Smooth muscle cell of the brain vasculature (primary cell): ENCODE measurements around the gene CFAP53.
"Not testable (repeated sequence)": the region's sequence is repeated elsewhere in the genome, so short reads cannot be mapped to it uniquely, and the experiment has no call there.

Source experiments
- DNase-seq: peaks from one replicate; pipeline ENCODE4 v3.0.0-alpha.2; 2012; ENCODE audit warnings: low read depth, low spot score

Gene CFAP53

DNA sequence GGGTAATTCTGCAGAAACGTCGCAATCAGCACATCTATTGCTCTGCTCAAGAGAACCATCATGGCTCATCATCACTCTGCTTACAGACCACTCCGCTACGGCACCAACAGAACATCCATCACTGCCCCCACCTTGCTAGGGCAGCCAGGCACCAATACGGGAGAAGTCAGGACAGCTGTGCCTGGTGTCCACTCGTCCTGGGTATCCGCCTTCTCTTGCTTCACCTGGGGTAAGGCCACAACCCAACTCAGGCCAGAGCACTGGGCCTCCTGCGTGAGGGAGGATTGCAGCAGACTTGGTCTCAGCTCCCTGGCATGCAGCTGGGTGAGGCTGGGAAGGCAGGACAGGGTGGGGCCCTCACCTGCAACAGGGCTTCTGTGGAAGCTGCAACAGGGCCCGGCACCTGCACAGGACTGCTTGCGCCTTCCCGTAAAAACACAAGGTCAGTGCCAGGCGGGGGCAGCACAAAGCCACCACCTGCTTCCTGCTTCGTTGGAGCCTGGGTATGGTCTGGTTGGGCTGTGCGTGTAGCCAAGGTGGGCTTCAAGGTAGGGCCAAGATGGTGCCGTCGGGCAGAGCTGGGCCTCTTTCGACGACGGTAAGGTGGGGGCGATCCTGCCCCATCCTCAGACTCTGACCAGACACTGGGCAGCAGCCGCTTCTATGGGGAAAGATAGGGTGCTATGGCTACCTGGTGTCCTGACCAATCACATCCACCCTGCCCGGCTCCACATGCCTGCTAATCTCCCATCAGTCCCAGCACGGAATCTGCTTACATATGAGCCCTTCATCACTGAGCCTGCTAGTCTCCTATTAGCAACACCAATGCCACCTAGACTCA lies 7.1 kb upstream of the CFAP53 start:
- no peak for DNase-seq

DNA sequence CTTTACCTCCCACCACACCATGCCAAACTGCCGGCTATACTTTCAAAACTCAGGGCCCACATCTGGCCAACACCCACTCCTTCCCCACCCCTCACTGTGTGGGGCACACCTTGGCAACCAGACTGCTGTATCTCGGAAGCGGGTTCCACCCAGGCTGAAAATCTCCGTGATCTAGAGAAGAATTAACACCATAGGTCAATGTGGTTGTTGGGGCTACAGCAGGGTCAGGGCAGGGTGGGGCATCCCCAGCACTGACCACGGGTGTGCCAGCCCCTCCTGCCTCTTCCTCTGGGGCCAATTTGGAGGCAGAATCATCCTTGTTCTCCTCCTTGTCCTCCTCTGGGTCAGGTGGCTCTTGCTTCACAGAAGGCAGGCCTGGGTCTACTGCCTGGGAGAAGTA lies 6.3 kb upstream of the CFAP53 start:
- DNase-seq = no peak

DNA sequence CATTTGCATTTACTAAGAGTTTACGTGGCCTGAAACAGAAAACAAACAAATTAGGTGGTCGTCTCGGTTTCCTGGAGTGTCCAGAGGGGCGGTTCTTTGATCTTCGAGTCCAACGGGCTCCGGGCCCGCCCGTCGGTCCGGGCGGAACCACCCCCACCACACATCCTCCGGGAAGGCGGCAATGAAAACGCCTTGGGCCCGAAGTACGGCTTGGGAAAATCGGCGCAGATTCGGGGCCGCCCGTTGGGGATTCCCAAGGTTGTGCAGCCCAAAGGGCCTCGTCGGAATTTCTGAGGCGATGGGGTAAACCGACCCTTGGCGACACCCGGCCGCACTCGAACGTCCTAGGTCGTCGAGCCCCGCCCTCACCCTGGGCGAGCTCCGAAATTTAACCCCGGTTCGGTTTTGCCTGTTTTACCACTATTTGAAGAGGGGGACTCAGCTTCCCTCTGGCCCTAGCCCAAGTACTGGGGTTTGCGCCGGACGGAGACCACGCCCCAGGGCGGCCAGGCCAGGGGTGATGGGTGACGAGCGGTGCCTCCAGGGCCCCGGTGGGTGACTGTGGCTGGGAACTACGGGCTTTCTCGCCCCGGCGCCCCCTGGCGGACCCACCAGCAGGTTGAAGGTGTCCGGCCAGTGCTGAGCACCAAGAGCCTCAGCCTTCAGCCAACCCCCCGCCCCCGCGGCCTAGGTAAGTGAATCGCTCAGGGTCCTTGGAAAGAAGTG lies 1.9 kb upstream of the CFAP53 start:
- no peak for DNase-seq

DNA sequence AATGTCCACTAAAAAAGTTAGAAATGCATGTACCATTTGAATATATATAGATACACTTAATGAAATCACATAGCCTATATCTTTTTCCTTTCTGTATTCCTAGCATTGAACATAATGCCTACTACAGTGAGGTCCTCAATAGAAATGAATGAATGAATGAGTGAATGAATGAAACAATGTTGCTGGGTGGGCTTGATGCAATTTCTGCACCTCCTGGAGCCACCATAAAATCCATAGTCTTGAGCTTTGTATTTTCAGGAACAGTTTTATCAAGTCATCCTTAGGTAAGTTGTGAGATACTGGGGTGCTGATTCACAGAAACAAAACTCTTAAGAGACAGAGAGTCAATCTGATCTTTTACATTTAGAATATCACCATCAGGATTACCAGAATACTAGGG lies 3.3 kb downstream of the CFAP53 start:
- no peak for DNase-seq

DNA sequence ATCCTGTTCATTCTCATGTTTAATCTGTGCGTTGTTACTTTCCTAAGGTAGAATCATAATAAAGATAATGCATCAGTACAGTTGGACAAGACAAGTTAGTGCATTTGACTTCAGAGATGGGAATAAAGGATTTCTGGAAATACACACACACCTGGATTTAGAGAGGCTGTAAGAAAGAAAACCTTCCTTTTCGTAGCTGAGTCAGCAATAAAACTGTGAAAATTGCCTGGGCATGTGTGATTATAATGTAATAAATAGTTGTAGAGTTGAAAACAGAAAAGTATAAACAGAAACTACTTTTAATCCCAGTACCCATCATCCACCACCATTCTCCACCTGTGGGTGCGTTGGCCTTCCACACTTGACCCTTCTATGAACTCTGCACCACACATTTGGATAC lies 15.4 kb downstream of the CFAP53 start:
- DNase-seq = no peak

DNA sequence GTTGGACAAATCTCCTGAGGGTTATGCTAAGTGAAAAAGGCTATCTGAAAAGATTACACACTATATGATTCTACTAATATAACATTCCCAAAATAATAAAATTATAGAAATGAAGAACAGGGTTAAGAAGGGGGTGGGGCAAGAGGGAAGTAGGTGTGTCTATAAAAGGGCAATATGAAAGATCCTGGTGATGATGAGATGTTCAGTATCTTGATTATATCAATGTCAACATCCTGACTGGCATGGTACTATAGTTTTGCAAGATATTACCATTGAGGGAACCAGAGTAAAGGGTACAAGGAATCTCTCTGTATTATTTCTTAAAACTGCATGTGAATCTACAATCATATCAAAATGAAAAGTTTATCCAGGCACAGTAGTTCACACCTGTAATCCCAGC lies 16.7 kb downstream of the CFAP53 start:
- DNase-seq = no peak

DNA sequence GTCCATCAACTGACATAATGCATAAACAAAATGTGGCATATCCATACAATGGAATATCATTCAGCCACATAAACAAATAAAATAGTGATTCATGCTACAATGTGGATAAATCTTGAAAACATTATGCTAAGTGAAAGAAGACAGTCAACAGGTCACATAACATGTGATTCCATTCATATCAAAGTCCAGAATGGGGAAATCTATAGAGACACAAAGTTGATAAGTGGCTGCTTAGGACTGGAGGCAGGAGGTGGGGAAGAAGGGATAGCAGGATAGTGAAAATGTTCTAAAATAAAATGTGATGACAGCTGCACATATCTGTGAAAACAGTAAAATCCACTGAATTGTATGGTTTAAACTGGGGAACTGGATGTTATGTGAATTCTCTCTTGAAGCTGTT lies 18.7 kb downstream of the CFAP53 start:
- no peak for DNase-seq

DNA sequence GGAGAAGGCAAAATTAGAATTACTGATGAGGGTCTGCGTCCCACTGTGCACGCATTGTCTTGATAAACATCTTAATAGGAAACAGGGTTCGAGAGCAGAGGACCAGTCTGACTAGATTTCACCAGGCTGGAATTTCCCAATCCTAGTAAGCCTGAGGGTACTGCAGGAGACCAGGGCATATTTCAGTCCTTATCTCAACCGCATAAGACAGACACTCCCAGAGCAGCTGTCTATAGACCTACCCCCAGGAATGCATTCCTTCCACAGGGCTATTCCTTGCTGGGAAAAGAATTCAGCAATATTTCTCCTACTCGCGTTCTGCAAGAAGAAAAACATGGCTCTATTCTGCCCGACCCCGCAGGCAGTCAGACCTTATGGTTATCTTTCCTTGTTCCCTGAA lies 24.5 kb downstream of the CFAP53 start:
- not testable (repeated sequence) for DNase-seq

DNA sequence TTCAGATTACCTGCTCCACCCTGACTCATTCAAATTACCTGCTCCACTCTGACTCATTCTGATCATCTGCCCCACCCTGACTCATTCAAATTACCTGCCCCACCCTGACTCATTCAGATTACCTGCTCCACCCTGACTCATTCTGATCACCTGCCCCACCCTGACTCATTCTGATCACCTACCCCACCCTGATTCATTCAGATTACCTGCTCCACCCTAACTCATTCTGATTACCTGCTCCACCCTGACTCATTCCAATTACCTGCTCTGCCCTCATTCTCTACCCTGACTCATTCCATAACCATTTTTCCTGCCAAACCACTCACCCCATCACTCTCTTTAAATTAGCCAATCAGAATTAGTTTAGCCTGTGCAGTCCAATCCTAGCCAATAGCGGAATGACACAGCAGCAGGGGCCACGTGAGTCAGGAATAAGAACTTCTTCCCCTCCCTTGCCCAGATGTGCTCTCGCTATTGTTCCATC lies 26.2 kb downstream of the CFAP53 start:
- DNase-seq = no peak

DNA sequence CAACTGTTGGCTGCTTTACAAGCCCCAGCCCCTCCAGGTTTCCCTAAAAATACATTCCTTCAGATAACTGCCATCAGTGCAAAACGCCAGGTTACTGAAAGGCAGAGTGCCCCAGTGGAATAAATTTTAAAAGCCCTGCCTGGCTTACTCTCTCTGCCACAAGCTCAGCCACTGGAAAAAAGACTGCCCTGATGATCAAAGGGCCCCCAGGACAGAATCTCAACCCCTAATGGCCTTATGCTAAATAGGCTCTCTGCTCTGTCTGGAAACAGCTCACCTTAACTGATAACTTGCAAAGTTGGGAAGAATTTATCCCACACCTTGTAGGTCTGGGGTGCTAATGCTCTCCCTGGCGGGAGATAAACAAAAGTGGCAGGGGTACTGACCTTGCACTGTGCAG lies 33.9 kb downstream of the CFAP53 start:
- DNase-seq = no peak

DNA sequence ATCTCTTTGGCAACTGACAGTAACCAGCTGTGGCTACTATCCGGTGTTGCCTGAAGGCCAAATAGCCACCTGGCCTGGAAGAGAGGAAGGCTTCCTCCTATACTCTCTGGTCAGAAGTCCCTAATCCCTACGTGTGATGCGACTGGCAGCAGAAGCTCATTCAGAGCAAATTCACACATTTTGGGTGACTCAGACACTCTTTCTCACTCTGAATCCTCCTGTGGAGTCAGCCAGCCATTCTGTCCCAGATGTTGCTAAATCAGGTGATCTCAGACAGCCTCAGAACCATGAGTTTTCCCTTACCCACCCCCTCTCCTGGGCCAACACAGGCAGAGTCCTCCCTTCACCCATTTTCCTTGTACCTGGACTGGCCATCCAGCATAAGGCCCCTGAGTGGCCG lies 34.7 kb downstream of the CFAP53 start:
- no peak for DNase-seq

DNA sequence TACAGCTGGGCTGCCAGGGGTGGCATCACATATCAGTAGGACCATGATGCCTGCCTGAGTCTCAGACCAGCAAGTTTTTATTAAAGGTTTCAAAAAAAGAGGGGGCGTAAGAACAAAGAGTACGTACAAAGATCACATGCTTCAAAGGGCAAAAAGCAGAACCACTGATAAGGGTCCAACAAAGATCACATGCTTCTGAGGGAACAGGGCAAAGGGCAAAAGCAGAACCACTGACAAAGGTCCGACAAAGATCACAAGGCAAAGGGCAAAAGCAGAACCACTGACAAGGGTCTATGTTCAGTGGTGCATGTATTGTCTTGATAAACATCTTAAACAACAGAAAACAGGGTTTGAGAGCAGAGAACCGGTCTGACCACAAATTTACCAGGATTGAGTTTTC lies 46.0 kb downstream of the CFAP53 start:
- DNase-seq = not testable (repeated sequence)

DNA sequence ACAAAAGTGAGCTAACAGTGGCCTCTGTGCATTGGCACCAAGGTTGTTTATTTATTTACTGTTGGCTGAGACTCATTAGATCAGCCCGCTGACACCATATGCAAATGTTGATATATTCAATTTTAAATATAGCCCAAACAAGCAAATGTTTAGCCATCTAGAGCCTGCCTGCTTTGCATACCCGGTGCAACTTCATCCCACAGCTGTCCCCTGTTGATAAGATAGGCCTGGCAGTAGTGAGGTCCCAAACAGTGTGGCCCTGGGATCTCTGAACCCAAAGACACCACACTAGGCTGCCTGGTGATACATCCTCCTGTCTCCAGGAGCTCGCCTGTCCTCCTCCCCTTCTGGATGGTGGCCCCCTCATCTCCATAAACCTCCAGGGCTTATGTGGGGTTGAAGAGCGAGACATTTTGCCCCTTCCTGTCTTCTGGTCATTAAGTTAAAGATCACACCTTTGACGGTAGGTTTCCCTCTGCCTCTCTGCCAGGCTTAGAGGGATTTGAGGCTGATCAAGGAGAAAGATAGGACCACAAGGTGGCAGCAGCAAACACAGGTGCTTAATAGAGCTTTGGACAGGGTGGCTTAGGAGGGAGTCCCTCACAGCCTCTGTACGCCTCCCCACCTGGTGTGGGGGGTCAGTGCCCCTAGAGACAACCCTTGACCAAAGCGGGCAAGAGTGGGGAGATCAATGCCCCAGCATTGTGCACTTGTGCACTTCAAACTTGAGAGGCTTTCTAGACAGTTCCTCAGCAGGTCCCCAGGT lies 47.7 kb downstream of the CFAP53 start:
- DNase-seq = no peak

DNA sequence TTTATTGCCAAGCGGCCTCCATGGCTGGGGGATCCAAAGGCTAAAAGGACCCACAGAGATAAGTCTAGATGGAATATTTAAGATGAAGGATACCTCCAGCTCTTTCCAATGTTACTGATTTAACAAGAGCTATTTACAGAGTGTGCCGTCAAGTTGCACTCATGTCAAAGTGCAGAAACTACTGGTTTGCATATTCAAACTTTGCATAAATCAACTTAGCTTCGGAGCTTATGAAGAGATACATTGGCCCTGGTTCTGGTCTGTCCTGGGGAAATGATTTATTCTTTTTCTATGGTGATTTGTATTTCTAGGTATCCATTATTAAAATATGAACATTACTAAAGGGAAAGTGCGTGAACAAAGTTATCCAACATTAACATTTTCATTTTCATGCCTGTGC lies 57.0 kb downstream of the CFAP53 start:
- DNase-seq = no peak

DNA sequence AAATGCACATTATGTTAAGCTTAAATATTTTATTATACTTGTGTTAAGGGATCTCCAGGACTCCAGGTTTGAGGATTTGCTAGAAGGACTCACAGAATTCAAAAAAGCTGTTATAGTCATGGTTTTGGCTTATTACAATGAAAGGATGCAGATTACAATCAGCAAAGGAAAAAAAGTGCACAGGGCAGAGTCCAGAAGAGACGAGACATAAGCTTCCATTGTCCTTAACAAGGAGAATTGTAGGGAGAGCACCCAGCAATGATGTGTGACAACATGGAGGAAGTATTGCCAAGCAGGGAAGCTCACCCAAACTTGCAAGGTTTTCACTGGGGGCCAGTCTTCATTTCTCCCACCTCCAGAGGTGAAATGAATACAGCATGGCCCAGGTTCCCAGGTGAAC lies 58.6 kb downstream of the CFAP53 start:
- no peak for DNase-seq

DNA sequence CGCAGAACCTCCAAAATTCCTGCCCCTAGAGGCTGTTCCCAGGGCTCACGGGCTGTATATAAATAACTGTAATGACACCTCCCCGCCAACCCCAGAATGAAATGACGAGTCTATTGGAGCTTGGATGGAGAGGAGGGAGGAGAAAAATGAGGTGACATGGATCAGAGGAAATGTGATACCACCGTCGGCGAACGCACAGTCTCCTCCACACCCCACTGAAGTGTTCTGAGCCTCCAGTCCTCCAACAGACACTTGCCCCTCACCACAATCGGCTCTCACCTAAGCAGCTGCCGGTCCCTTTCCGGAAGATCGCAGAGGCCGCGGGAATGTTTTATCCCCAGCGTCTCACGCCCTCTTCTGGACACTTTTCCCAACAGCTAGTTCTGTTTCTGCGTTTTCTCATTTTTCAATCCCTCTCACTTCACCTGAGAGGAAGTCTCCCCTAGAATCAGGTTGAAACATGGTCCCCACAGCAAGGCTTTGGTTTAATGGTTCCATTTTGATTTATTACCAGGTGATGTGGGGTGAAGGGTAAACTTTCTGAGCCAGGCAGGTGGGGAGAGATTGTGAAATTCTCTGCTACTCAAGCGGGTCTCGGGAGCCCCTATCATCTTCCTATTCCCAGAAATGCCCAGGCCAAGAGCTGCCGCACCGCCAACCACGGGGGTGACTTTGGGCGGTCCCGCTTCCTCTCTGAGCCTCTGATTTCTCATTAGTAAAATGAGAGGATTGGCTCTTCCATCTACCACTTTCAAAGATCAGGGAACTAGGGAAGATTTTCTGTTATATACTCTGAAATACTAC lies 62.3 kb downstream of the CFAP53 start:
- DNase-seq = no peak

DNA sequence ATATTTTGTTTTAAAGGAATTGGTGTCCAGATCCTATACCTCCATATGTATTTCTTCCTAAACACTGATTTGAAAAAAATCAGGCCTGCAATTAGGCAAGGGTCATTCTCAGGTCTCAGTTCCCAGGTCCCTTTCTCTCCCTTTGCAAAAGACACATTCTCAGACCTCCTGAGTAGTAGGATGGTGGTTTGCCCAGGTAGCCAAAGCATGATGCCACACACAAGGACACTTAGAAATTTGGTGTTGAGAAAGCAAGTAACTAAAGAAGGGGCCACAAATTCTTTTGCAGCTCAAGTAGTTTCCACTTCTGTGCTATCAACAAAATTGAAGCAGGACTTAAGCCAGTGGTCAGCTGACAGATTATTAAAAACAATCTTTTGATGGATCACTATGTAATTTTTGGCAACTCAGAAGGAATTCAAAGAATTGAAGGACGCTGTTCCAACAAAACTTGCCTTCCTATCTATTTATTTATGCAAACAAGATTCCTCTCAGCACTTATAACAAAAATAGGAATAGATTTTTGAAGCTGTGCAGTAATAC lies 64.7 kb downstream of the CFAP53 start:
- DNase-seq = no peak

DNA sequence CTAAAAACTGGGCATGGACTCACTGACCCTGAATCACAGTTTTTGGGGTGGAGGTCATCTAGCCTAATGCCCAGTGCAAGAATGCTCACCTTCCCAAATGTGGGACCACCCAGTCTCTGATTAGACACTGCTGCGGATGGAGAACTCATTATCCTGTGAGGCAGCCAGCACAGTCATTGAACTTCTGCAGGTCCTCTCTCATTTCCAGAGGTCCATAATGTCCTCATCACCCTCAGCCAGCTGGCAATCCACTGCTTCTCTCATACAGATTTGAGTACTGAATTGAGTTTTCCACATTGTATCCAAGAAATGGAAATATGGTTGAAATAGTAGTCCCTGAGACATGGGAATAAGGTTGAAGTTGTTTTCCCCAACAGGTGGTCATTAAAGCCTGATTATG lies 66.4 kb downstream of the CFAP53 start:
- no peak for DNase-seq

DNA sequence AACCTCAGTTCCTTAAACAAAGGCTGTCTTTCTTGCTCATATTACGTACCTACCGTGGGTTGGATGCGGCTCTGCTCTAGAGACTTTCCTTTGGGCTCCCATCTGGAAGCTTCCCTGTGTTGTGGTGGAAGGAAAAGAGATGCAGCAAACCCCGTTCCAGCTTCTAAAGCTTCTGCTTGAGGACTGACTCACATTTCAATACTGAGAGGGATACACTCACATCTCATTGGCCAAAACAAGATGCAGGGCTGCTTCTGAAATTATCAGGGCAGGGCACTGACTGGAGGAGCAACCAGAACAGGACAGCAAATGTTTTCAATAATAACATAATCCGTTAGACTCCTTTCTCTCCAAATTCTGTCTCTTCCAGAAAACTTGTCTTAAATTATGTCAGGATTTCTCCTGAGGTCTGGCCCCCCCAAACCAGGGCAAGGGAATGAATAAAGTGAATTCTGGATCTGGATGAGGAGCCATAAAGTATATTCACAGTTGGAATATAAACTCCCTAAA lies 66.9 kb downstream of the CFAP53 start:
- no peak for DNase-seq

DNA sequence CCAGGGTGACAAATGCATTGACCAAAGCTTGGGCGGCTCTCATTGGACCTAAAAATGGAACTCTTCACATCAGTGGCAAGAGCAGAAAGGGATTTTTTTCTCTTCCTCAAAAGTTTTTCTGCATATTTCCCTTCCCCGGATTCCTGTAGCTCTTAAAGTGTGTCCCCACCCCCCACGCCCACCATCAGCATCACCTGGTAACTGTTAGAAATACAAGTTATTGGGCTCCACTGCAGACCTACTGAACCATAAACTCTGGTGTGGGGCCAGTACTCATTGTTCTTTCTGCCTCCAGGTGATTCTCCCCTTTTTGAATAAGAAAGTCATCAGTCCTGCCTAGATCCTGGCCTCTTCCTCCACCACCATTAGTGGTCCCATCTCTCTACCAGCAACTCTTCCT lies 70.0 kb downstream of the CFAP53 start:
- DNase-seq = no peak

DNA sequence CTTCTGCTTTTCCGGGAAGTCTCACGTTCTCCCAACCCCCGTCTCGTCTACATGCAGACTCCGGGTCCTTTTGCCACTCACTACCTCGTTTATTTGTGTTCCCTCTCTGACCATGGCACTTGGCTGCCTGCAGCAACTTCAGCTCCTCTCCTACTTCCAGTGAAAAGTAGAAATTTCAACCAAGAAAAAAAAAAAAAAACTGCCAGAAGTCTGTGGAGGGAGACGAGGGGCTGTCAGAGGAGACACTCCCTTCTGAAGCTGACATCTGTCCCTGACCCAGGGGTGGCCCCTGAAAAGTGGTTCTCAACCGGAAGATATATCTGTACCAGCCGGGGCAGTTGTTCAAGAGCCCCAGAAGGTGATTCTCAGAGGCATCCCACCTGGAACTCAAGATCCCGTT lies 70.6 kb downstream of the CFAP53 start:
- no peak for DNase-seq
